HG03159 (cell line): ENCODE measurements around the gene TNFRSF4.
"Not testable (repeated sequence)": the region's sequence is repeated elsewhere in the genome, so short reads cannot be mapped to it uniquely, and the experiment has no call there.

ENCODE experiments used
- ATAC-seq: cut with Tn5 transposase; IDR thresholded peaks from one replicate; pipeline ENCODE4 v1.9.1; 2021; ENCODE audit warnings: mild to moderate bottlenecking, moderate library complexity; ENCODE audit not compliant: unreplicated experiment

The TNFRSF4 gene

GRCh38 chr1:1213345-1214265, at the start of gene TNFRSF4:
Gene TNFRSF4, minus strand, starts transcription at chr1:1214153. Its CDS starts 26 bp downstream, at chr1:1214127.
- no peak for ATAC-seq

GRCh38 chr1:1262758-1263157, 48.8 kb upstream of the TNFRSF4 start:
- ATAC-seq: no peak

GRCh38 chr1:1262071-1262470, 48.1 kb upstream of the TNFRSF4 start:
- ATAC-seq: no peak

- no peak for ATAC-seq
Observed at GRCh38 chr1:1260843-1261560, 47.0 kb upstream of the TNFRSF4 start.

- ATAC-seq: no peak
Observed at GRCh38 chr1:1259951-1260600, 46.1 kb upstream of the TNFRSF4 start.

GRCh38 chr1:1259540-1259939, 45.6 kb upstream of the TNFRSF4 start:
- ATAC-seq: no peak

GRCh38 chr1:1259119-1259488, 45.2 kb upstream of the TNFRSF4 start:
- ATAC-seq: no peak

GRCh38 chr1:1256956-1257871, 43.3 kb upstream of the TNFRSF4 start:
- ATAC-seq: no peak

- no peak for ATAC-seq
Observed at GRCh38 chr1:1255611-1256010, 41.7 kb upstream of the TNFRSF4 start.

GRCh38 chr1:1255078-1255477, 41.1 kb upstream of the TNFRSF4 start:
- ATAC-seq: no peak

GRCh38 chr1:1254667-1254998, 40.7 kb upstream of the TNFRSF4 start:
- no peak for ATAC-seq

- ATAC-seq: no peak
Observed at GRCh38 chr1:1253972-1254666, 40.2 kb upstream of the TNFRSF4 start.

GRCh38 chr1:1253314-1253713, 39.4 kb upstream of the TNFRSF4 start:
- no peak for ATAC-seq

GRCh38 chr1:1250786-1251284, 36.9 kb upstream of the TNFRSF4 start:
- no peak for ATAC-seq

GRCh38 chr1:1248009-1248913, 34.3 kb upstream of the TNFRSF4 start:
- ATAC-seq: not testable (repeated sequence)

GRCh38 chr1:1247341-1247913, 33.5 kb upstream of the TNFRSF4 start:
- no peak for ATAC-seq

- no peak for ATAC-seq
Observed at GRCh38 chr1:1246577-1247340, 32.8 kb upstream of the TNFRSF4 start, which contains the start of gene C1QTNF12. Gene C1QTNF12, minus strand, starts transcription at chr1:1246722. Its CDS starts 32 bp downstream, at chr1:1246690.
